ENCODE measurements around the gene GPC6.

- TF ChIP-seq MECOM (CRISPR knock-in tag; IDR thresholded peaks at IDR 0.05), result no peak
- no peak for TF ChIP-seq PHF8 (IDR thresholded peaks at IDR 0.05; ENCODE audit: borderline replicate concordance, low read length)
- no peak for TF ChIP-seq POLR2AphosphoS5 (IDR thresholded peaks at IDR 0.05; ENCODE audit: control insufficient read depth, insufficient read depth, low read depth, low read length)
- no peak for TF ChIP-seq POLR2A (conservative IDR thresholded peaks at IDR 0.05)
- TF ChIP-seq ETV5 (CRISPR knock-in tag; IDR thresholded peaks at IDR 0.05; ENCODE audit: low read depth), result no peak
- no peak for TF ChIP-seq CTCF (IDR thresholded peaks at IDR 0.05 in 2 of 3, conservative IDR thresholded peaks at IDR 0.05 in 1 of 3; ENCODE audit: insufficient read depth in 2 of 3, low read depth in 1 of 3, low read length in 3 of 3)
- TF ChIP-seq BRF1 (IDR thresholded peaks at IDR 0.05; ENCODE audit: borderline replicate concordance, extremely low read depth, insufficient read length), result no peak
Observed at GRCh38 chr13:94172416-94172815, 945.8 kb downstream of the GPC6 start.
